Measurements from ENCODE around the gene RCBTB1.

- no peak for TF ChIP-seq CTCF (IDR thresholded peaks at IDR 0.05; ENCODE audit: extremely low read depth in 1 of 2, insufficient read depth in 1 of 2, low read depth in 1 of 2, low read length in 2 of 2)
- TF ChIP-seq EZH2 (IDR thresholded peaks at IDR 0.05; ENCODE audit: borderline replicate concordance, low read depth, low read length, severe bottlenecking) = no peak
- no peak for TF ChIP-seq POLR2A (IDR thresholded peaks at IDR 0.05; ENCODE audit: low read depth, low read length)
Measured at GRCh38 chr13:49604570-49604969, 19.2 kb upstream of the RCBTB1 start.
